ENCODE data around the gene PON2.

GRCh38 chr7:95470452-95470851, 35.6 kb upstream of the PON2 start:
- TF ChIP-seq CTCF (conservative IDR thresholded peaks at IDR 0.05; ENCODE audit: low read length) (no peak), EZH2phosphoT487 (IDR thresholded peaks at IDR 0.05; ENCODE audit: borderline replicate concordance, low read depth, low read length) (no peak)
